Measurements from ENCODE around the gene NHLH2. TPM values are rescaled to one million over a fixed set of nuclear protein-coding genes. Genes with fewer than 3 reads are reported as not detected.

Gene NHLH2
- total RNA-seq, 1 experiment from 2014 or later: not detected

DNA sequence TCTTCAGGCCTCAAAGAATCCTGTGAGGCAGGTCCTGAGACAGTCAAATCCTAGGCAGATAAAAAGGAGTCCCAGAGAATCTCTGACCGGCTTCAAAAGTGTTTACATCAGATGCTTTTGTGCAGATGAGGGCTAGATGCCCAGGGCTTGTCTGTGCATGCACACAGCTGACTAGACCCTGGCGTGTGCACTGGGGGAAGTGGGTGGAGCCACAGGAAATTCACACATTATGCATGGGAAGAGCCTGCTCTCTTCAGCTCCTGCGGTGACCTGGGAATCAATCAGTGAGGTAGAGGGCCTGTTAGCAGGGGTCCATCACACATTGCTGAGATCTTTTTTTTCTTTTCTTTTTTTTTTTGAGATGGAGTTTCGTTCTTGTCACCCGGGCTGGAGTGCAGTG lies 36.6 kb upstream of the NHLH2 start:
- TF ChIP-seq, protein P1, sequence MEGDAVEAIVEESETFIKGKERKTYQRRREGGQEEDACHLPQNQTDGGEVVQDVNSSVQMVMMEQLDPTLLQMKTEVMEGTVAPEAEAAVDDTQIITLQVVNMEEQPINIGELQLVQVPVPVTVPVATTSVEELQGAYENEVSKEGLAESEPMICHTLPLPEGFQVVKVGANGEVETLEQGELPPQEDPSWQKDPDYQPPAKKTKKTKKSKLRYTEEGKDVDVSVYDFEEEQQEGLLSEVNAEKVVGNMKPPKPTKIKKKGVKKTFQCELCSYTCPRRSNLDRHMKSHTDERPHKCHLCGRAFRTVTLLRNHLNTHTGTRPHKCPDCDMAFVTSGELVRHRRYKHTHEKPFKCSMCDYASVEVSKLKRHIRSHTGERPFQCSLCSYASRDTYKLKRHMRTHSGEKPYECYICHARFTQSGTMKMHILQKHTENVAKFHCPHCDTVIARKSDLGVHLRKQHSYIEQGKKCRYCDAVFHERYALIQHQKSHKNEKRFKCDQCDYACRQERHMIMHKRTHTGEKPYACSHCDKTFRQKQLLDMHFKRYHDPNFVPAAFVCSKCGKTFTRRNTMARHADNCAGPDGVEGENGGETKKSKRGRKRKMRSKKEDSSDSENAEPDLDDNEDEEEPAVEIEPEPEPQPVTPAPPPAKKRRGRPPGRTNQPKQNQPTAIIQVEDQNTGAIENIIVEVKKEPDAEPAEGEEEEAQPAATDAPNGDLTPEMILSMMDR (IDR thresholded peaks at IDR 0.05; ENCODE audit: insufficient read depth in 1 of 2, low read depth in 1 of 2, low read length in 1 of 2, severe bottlenecking in 1 of 2, unreplicated experiment in 1 of 2): no peak
- Mint-ChIP-seq H3K4me3 (ENCODE audit: unreplicated experiment) (no peak overlapping the region), H3K27ac (ENCODE audit: unreplicated experiment) (no peak overlapping the region), H3K4me1 (ENCODE audit: low read depth, unreplicated experiment) (no peaks in the 10 kb centered on the region), H3K36me3 (ENCODE audit: insufficient read depth, unreplicated experiment) (no peaks in the 10 kb centered on the region), H3K27me3 (ENCODE audit: insufficient read depth, unreplicated experiment) (peaks cover 10% of the 10 kb centered on the region), H3K9me3 (ENCODE audit: unreplicated experiment) (no peaks in the 10 kb centered on the region)
- DNase-seq: no peak
- Histone ChIP-seq H3K9me3 (no peaks in the 10 kb centered on the region), H3K4me3 (ENCODE audit: low read depth, low read length) (no peak overlapping the region), H3K4me1 (no peaks in the 10 kb centered on the region), H3K27me3 (replicated peaks; ENCODE audit: control insufficient read depth, insufficient read depth, low read length) (no peaks in the 10 kb centered on the region), H3K36me3 (ENCODE audit: control insufficient read depth, insufficient read depth, low read length) (no peaks in the 10 kb centered on the region)
- intact Hi-C loops (cut with micrococcal nuclease; ENCODE audit: unreplicated experiment): no loop called here
- ChIA-PET POLR2A (no interaction called here), CTCF (no interaction called here)
- BruUV-seq (replicated peaks): no TSS peak

DNA sequence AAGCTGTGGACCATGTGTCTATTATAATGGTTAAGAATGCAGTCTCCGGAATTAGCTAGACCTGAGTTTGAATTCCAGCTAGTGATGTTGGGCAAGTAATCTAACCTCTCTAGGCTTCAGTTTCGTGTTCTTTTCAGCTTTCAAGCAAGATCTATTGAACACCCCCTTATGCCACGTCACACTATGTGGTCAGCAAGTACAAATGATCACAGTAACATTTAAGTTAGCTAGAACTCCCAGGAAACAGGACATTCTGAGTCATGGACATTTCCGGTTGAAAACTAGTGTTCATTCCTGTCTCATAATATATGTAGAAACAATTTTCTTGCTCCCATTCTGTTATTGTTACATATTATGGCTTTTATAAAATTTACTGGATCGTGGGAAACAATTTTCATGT lies 34.0 kb upstream of the NHLH2 start:
- no peak overlapping the region for H3K4me3 Mint-ChIP-seq (ENCODE audit: unreplicated experiment)
- no peak for DNase-seq
- CTCF ChIA-PET: no interaction called here
- no peaks in the 10 kb centered on the region for H3K4me1 Mint-ChIP-seq (ENCODE audit: low read depth, unreplicated experiment)
- TF ChIP-seq, protein P1 (IDR thresholded peaks at IDR 0.05; ENCODE audit: insufficient read depth in 1 of 2, low read depth in 1 of 2, low read length in 1 of 2, severe bottlenecking in 1 of 2, unreplicated experiment in 1 of 2): no peak
- no peaks in the 10 kb centered on the region for H3K9me3 Mint-ChIP-seq (ENCODE audit: unreplicated experiment)
- H3K27me3 Mint-ChIP-seq (ENCODE audit: insufficient read depth, unreplicated experiment): peaks cover 13% of the 10 kb centered on the region
- no peaks in the 10 kb centered on the region for H3K36me3 Mint-ChIP-seq (ENCODE audit: insufficient read depth, unreplicated experiment)
- H3K36me3 ChIP-seq (ENCODE audit: control insufficient read depth, insufficient read depth, low read length): no peaks in the 10 kb centered on the region
- POLR2A ChIA-PET: no interaction called here
- intact Hi-C loops (cut with micrococcal nuclease; ENCODE audit: unreplicated experiment): no loop called here
- BruUV-seq (replicated peaks): no TSS peak
- no peak overlapping the region for H3K27ac Mint-ChIP-seq (ENCODE audit: unreplicated experiment)
- H3K9me3 ChIP-seq: no peaks in the 10 kb centered on the region
- H3K4me1 ChIP-seq: no peaks in the 10 kb centered on the region
- H3K4me3 ChIP-seq (ENCODE audit: low read depth, low read length): no peak overlapping the region
- no peaks in the 10 kb centered on the region for H3K27me3 ChIP-seq (replicated peaks; ENCODE audit: control insufficient read depth, insufficient read depth, low read length)

DNA sequence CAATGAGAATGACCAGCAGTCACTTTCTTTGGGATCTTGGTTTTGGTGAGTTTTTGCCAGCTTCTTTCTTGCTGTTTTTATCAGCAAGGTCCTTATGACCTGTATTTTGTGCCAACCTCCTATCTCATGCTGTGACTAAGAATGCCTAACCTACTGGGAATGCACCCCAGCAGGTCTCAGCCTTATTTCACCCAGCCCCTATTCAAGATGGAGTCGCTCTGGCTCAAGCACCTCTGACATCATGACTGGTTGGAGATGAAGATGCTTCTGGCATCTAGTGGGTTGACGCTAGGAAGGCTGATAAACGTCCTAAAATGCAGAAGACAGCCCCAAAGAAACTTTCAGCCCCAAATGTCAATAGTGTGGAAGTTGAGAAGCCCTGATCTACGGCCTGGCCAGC lies 33.6 kb upstream of the NHLH2 start:
- ChIA-PET CTCF (no interaction called here), POLR2A (no interaction called here)
- Histone ChIP-seq H3K27me3 (replicated peaks; ENCODE audit: control insufficient read depth, insufficient read depth, low read length) (no peaks in the 10 kb centered on the region), H3K36me3 (ENCODE audit: control insufficient read depth, insufficient read depth, low read length) (no peaks in the 10 kb centered on the region), H3K9me3 (no peaks in the 10 kb centered on the region), H3K4me1 (no peaks in the 10 kb centered on the region), H3K4me3 (ENCODE audit: low read depth, low read length) (no peak overlapping the region)
- no peak for DNase-seq
- no peaks in the 10 kb centered on the region for H3K4me1 Mint-ChIP-seq (ENCODE audit: low read depth, unreplicated experiment)
- H3K27ac Mint-ChIP-seq (ENCODE audit: unreplicated experiment): no peak overlapping the region
- H3K4me3 Mint-ChIP-seq (ENCODE audit: unreplicated experiment): no peak overlapping the region
- no TSS peak for BruUV-seq (replicated peaks)
- H3K36me3 Mint-ChIP-seq (ENCODE audit: insufficient read depth, unreplicated experiment): no peaks in the 10 kb centered on the region
- H3K9me3 Mint-ChIP-seq (ENCODE audit: unreplicated experiment): no peaks in the 10 kb centered on the region
- TF ChIP-seq, protein P1 (IDR thresholded peaks at IDR 0.05; ENCODE audit: insufficient read depth in 1 of 2, low read depth in 1 of 2, low read length in 1 of 2, severe bottlenecking in 1 of 2, unreplicated experiment in 1 of 2): no peak
- intact Hi-C loops (cut with micrococcal nuclease; ENCODE audit: unreplicated experiment): no loop called here
- H3K27me3 Mint-ChIP-seq (ENCODE audit: insufficient read depth, unreplicated experiment): peaks cover 15% of the 10 kb centered on the region

All from Caco-2 (cell line).